Measurements from ENCODE around the gene PLCL2.
"Not testable (repeated sequence)": the region's sequence is repeated elsewhere in the genome, so short reads cannot be mapped to it uniquely, and the experiment has no call there.

The PLCL2 gene

GRCh38 chr3:16979769-16980515 lies 95.2 kb downstream of the PLCL2 start:
- not testable (repeated sequence) for FAIRE-seq

DNA sequence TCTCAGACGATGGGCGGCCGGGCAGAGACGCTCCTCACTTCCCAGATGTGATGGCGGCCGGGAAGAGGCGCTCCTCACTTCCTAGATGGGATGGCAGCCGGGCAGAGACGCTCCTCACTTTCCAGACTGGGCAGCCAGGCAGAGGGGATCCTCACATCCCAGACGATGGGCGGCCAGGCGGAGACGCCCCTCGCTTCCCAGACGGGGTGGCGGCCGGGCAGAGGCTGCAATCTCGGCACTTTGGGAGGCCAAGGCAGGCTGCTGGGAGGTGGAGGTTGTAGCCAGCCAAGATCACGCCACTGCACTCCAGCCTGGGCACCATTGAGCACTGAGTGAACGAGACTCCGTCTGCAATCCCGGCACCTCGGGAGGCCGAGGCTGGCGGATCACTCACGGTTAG lies 95.8 kb downstream of the PLCL2 start:
- FAIRE-seq, result not testable (repeated sequence)

GRCh38 chr3:16982460-16982859 lies 97.7 kb downstream of the PLCL2 start:
- no peak for FAIRE-seq

GRCh38 chr3:16985608-16986007 lies 100.9 kb downstream of the PLCL2 start:
- no peak for FAIRE-seq

GRCh38 chr3:16987141-16987540 lies 102.4 kb downstream of the PLCL2 start:
- FAIRE-seq, result no peak

GRCh38 chr3:16990163-16990562 lies 105.4 kb downstream of the PLCL2 start:
- no peak for FAIRE-seq

DNA sequence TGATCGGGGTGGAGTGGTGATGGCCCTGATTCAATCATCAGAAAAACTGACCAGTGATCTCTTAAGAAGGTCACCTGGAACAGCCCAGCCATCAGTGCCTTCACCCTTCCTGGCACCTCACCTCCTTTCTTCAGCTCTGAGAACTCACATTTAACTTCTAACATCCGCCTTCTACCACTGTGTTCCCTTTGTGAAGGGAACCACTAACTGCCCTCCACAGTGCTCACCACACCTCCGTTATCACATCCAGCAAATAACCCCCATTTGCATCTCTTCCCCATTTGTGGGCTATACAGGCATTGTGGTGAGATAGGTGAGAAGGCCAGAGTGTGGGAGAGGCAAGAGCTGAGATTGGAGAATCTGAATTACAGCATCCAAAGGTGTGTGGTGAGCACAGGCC lies 107.4 kb downstream of the PLCL2 start:
- FAIRE-seq, result no peak

DNA sequence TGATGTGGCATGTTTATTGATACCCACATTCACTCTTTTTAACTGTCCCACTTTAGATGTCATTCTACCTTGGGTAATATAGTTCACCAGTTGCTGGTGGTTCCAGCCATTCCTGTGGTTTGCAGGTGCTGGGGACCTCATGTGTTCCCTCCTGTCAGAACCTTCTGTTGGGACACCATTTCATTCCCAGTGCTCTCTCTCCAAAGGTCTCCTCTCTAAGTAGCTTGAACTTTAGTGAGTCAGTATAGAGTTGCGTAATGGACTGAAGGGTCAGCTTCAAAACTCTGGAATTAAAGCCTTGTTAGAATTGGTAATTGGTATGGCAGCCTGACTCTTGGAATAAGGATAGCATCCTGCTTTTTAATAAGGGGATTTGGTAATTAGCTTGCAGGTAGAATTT lies 108.5 kb downstream of the PLCL2 start:
- no peak for FAIRE-seq

DNA sequence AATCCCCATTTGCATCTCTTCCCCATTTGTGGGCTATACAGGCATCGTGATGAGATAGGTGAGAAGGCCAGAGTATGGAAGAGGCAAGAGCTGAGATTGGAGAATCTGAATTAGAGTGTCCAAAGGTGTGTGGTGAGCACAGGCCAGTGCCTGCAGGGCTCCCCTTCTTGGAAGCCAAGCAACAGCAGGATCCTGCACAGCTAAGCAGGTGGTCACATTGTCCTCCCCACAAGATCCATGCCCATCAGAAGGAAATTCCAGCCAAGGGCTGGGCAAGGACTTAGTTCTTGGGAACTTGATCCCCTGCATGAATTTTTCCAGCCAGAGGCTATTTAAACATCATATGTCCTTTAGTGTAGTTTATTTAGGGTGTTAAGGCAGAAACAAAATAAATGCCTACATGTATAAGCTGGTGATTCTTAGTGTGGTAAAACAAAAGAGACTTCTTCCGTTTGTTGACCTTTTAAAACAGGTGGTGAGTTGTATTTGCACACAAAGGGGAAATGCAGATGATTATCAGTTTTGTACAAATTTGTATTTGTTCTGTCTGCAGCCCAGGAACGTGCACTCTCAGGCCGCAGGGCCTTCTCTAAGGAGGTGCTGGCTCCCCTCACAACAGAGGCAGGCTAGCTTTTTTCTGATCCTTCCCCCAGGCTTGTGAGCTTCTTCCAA lies 110.2 kb downstream of the PLCL2 start:
- no peak for FAIRE-seq

DNA sequence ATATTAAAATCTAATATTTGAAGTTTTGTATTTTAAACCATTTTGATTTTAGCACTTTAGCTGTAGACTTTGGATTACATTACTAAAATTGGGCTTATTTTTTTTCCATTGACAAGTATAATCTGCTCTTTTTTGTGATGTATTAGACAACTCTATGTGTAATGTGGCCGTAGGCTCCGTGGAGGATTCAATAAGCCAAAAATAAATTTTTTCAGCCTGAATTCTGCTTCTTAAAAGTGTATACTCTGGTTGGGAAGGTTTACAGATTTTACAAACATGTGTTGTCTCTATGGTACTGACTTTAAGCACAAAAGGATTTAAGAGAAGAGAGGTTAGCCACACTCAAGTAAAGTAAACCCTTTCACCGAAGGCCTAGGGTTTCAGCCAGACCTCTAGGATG lies 110.8 kb downstream of the PLCL2 start:
- no peak for FAIRE-seq

DNA sequence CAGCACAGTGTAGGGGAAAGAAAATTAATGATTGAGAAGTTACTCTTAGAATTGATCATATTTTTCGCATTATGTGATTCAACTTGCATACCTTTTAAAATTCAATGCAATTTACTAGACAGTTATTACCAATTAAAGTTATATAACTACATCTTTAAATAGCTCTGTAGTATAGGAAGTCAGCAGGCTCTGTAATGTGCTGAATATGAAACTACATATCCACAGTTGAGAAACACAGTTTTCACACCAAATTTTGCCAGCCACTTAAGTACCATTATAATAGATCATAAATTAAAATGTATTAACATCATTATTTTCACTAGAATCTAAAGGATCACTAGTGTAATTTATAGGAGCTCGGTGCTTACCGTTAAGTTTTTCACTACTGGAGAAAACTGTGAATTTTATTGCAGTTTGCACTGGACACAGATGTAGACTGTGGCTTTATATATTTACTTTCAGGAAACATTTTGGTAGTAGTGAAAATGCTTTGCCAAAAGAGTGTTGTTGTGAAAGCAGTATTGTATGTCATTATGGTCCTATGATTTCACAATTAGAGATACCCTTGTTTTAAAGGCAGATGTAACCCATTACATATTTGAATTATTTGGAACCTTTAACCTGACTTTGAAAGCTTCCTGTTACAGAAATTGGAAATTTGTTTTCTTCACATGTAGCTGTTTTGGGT lies 113.6 kb downstream of the PLCL2 start:
- no peak for FAIRE-seq

DNA sequence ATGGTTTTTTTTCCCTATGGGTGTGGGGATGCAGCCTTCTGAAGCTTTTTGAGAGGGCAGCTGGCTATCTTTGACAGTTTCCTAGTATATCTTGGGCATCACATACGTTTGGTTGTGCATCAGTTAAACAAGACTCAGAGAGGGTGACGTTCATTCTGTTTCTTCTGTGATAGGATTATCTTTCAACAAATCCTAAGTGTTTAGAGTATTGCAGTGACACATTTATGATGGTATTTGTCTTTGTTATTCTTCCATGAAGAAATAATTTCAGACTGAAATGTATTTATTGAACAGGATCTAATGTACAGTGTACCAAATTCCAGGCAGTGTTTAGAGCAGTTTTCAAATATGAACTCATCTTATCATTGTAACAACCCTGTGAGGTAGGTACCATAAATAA lies 114.4 kb downstream of the PLCL2 start:
- FAIRE-seq, result no peak

- FAIRE-seq, result no peak
These were observed 115.1 kb downstream of the PLCL2 start for GRCh38 chr3:16999871-17000270.

- FAIRE-seq, result no peak
These were observed 118.7 kb downstream of the PLCL2 start for GRCh38 chr3:17003457-17003856.

- FAIRE-seq, result no peak
These were observed 121.5 kb downstream of the PLCL2 start for GRCh38 chr3:17006132-17006852.

- no peak for FAIRE-seq
These were observed 122.5 kb downstream of the PLCL2 start for GRCh38 chr3:17007284-17007683.

DNA sequence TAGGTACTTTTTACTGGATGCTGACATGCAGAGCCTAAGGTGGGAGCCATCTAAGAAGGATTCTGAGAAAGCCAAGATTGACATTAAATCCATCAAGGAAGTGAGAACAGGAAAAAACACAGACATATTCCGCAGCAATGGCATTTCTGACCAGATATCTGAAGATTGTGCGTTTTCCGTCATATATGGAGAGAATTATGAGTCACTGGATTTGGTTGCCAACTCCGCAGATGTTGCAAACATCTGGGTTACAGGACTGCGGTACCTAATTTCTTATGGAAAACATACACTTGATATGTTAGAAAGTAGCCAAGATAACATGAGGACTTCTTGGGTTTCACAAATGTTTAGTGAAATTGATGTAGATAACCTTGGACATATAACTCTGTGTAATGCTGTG lies 125.1 kb downstream of the PLCL2 start:
- FAIRE-seq, result no peak

DNA sequence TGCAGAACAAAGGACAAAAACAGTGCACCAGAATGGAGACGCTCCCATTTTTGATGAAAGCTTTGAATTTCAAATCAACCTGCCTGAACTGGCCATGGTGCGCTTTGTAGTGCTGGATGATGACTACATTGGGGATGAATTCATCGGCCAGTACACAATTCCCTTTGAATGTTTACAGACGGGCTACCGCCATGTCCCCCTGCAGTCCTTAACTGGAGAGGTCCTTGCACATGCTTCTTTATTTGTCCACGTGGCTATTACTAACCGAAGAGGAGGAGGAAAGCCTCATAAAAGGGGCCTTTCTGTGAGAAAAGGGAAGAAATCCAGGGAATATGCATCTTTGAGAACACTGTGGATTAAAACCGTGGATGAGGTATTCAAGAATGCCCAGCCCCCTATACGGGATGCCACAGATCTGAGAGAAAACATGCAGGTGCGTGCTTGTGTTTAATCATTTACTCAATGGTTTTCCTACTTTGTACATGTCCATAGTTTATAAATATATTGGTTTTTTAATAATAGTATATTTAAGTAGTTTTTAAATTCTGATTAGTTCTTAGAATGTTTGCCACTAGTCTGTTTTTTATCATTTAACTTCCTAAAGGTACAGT lies 127.1 kb downstream of the PLCL2 start:
- FAIRE-seq, result no peak

DNA sequence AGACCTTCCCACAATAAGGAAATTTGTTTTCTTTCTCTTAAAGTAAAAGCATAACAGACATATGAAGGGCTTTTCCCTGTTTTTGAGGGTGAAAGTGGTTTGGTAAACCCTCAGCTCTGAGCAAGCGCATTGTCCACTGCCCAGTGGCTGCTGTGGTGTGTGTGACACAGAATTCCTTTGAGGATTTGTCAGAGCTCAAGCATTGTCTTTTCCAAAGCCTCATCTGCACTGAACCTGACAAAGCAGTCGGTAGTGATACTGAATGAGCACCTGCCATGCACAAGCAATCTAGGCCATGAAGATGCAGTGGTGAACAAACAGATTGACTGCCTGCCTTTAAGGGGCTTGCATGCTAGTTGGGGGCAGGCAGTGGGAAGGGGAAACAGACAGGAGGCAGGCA lies 128.3 kb downstream of the PLCL2 start:
- FAIRE-seq, result no peak

GRCh38 chr3:17013571-17013970 lies 128.8 kb downstream of the PLCL2 start:
- FAIRE-seq, result no peak

DNA sequence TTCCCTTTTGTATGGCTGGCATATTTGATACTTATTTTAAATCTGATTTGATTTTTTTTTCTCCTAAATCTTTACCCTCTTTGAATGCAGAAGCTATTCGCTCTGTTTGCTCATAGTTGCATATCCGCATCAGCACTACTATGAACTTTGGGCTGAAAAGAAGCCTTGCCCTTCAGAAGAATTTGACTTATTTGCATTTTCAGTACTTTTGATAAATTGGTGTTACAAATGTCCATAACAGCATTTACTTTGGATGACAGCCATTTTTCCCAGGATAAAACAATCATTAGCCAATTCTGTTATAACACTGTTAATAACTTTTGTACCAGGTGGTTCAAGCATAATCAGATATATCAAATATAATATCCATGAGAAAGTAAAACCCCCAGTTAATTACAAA lies 129.5 kb downstream of the PLCL2 start:
- FAIRE-seq, result no peak

DNA sequence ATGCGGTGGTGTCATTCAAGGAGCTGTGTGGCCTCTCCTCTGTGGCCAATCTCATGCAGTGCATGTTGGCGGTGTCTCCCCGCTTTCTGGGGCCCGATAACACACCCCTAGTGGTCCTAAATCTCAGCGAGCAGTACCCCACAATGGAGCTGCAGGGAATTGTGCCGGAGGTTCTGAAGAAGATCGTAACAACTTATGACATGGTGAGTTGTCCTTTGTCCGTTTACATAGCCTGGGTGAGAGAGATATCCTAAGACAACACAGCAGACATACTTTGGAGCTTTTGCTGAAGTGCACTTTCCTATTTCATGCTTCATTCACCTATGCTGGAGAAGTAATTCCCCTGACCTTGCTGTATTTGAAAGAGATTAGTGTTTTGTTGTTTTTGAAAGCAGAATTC lies 130.0 kb downstream of the PLCL2 start:
- FAIRE-seq, result no peak

- no peak for FAIRE-seq
These were observed 136.9 kb downstream of the PLCL2 start for GRCh38 chr3:17021614-17022013.

All from colon (tissue), 2 donors.